CD4-positive, CD25-positive, alpha-beta regulatory T cell (primary cell): Measurements from ENCODE around the gene CBFA2T3. TPM values are rescaled to one million over a fixed set of nuclear protein-coding genes. Genes with fewer than 3 reads are reported as not detected.
"Not testable (repeated sequence)": the region's sequence is repeated elsewhere in the genome, so short reads cannot be mapped to it uniquely, and the experiment has no call there.

Source experiments
- ATAC-seq, 2 donors: fragments of 150-1000 bp; cut with Tn5 transposase; one replicate each; pipeline ENCODE4 v1.10.0; 2021; ENCODE audit warnings: low read depth in 2 of 2, moderate number of reproducible peaks in 2 of 2, moderate library complexity in 1 of 2
- DNase-seq, 3 donors: peaks; one replicate each; pipeline versions ENCODE4 v3.0.0 to v3.0.0-alpha.2; 2012 to 2022; ENCODE audit warnings: mixed read lengths in 1 of 3
- H3K27ac ChIP-seq: one replicate; pipeline ENCODE4 v1.7.0; 2013; ENCODE audit warnings: mild to moderate bottlenecking, low read length; ENCODE audit not compliant: insufficient read depth, poor library complexity, severe bottlenecking
- H3K27me3 ChIP-seq: one replicate; pipeline ENCODE4 v1.7.0; 2013; ENCODE audit warnings: low read length; ENCODE audit not compliant: control insufficient read depth, insufficient read depth
- H3K36me3 ChIP-seq: one replicate; pipeline ENCODE4 v1.7.0; 2013; ENCODE audit warnings: mild to moderate bottlenecking, low read length, moderate library complexity; ENCODE audit not compliant: control insufficient read depth, insufficient read depth
- H3K4me1 ChIP-seq: 2 replicates; pipeline ENCODE4 v1.7.0; 2013; ENCODE audit warnings: mild to moderate bottlenecking, low read length; ENCODE audit not compliant: insufficient read depth, control insufficient read depth, poor library complexity, severe bottlenecking
- H3K4me3 ChIP-seq: one replicate; pipeline ENCODE4 v1.7.0; 2013; ENCODE audit warnings: low read depth, mild to moderate bottlenecking, low read length, moderate library complexity
- H3K9me3 ChIP-seq, 2 experiments: 1 replicate in 1 of 2; 2 replicates in 1 of 2; pipeline ENCODE4 v1.7.0; 2013; ENCODE audit warnings: low read length in 2 of 2, mild to moderate bottlenecking in 1 of 2, moderate library complexity in 1 of 2; ENCODE audit not compliant: control insufficient read depth in 2 of 2
- H3K27ac Mint-ChIP-seq, 3 donors: one replicate each; pipeline ENCODE4 v1.8.0; 2020 to 2022; ENCODE audit warnings: mild to moderate bottlenecking in 3 of 3, mixed read lengths in 3 of 3, moderate library complexity in 2 of 3
- H3K27me3 Mint-ChIP-seq: one replicate; pipeline ENCODE4 v1.8.0; 2022; ENCODE audit warnings: mild to moderate bottlenecking, mixed read lengths
- H3K36me3 Mint-ChIP-seq: one replicate; pipeline ENCODE4 v1.8.0; 2020; ENCODE audit warnings: mixed read lengths
- H3K4me1 Mint-ChIP-seq, 4 donors: one replicate each; pipeline ENCODE4 v1.8.0; 2020 to 2022; ENCODE audit warnings: mixed read lengths in 4 of 4, mild to moderate bottlenecking in 1 of 4
- H3K4me3 Mint-ChIP-seq, 4 donors: one replicate each; pipeline ENCODE4 v1.8.0; 2020 to 2022; ENCODE audit warnings: mild to moderate bottlenecking in 4 of 4, mixed read lengths in 4 of 4, moderate library complexity in 3 of 4
- H3K9me3 Mint-ChIP-seq, 7 donors: one replicate each; pipeline ENCODE4 v1.8.0; 2020 to 2022; ENCODE audit warnings: mixed read lengths in 7 of 7, mild to moderate bottlenecking in 3 of 7, moderate library complexity in 2 of 7
- polyA plus RNA-seq, 4 donors: library from polyadenylated mRNA; unstranded; fragments of 300-500 nt; fragmentation: Illumina TruSeq; gene quantifications; one replicate each; pipeline ENCODE4 v1.2.3, GENCODE V29; 2021
- total RNA-seq: library from RNA; stranded (reverse); gene quantifications from one replicate; pipeline ENCODE4 v1.2.3, GENCODE V29; 2022

CBFA2T3 gene
- total and polyA plus RNA-seq, 5 donors from 2014 or later = 0.25 to 1.3 TPM; not detected in 3

DNA sequence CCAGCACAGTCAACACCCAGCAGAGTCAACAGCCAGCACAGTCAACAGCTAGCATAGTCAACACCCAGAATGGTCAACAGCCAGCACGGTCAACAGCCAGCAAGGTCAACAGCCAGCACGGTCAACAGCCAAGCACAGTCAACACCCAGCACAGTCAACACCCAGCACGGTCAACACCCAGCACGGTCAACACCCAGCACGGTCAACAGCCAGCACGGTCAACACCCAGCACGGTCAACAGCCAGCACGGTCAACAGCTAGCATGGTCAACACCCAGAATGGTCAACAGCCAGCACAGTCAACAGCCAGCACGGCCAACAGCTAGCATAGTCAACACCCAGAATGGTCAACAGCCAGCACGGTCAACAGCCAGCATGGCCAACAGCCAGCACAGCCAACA lies 39.6 kb upstream of the CBFA2T3 start:
- H3K9me3 Mint-ChIP-seq, H3K4me3 Mint-ChIP-seq, H3K4me1 ChIP-seq, H3K27ac ChIP-seq, ATAC-seq, H3K36me3 Mint-ChIP-seq, H3K27ac Mint-ChIP-seq, H3K4me3 ChIP-seq, H3K9me3 ChIP-seq, H3K36me3 ChIP-seq, DNase-seq, H3K4me1 Mint-ChIP-seq, H3K27me3 ChIP-seq: not testable (repeated sequence)
- H3K27me3 Mint-ChIP-seq = peaks cover 10% of the 10 kb centered on the region

DNA sequence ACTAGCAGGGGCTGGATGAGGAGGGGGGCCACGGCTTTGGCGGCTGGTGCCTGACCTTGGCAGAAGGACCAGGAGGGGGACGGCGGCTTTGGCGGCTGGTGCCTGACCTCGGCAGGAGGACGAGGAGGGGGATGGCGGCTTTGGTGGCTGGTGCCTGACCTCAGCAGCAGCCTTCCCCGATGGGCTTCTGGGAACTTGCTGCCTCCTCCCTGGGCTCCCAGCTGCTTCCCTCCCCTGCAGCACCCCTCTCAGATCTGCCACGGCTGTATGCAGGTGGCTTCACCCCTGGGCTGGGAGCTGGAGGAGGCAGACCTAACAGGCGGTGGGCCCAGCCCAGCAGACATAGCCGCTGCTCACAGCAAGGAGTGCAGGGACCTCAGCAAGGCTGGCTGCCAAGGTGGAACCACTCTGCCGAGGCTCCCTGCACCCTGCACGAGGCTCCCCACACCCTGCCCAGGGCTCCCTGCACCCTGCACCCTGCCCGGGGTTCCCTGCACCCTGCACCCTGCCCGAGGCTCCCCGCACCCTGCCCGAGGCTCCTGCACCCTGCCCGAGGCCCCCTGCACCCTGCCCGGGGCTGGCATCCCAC lies 38.4 kb upstream of the CBFA2T3 start:
- DNase-seq = no peak
- no peaks in the 10 kb centered on the region for H3K27me3 ChIP-seq
- H3K4me1 Mint-ChIP-seq = no peaks in the 10 kb centered on the region
- no peak for ATAC-seq
- H3K9me3 Mint-ChIP-seq = peaks cover 0 to 7% (median 0%) of the 10 kb centered on the region in 7 donors
- no peak overlapping the region for H3K4me3 Mint-ChIP-seq
- H3K4me3 ChIP-seq = no peak overlapping the region
- H3K36me3 ChIP-seq = no peaks in the 10 kb centered on the region
- H3K27me3 Mint-ChIP-seq = peaks cover 14% of the 10 kb centered on the region
- no peaks in the 10 kb centered on the region for H3K36me3 Mint-ChIP-seq
- H3K27ac Mint-ChIP-seq = no peak overlapping the region
- no peak overlapping the region for H3K27ac ChIP-seq
- no peaks in the 10 kb centered on the region for H3K9me3 ChIP-seq
- H3K4me1 ChIP-seq = no peaks in the 10 kb centered on the region

DNA sequence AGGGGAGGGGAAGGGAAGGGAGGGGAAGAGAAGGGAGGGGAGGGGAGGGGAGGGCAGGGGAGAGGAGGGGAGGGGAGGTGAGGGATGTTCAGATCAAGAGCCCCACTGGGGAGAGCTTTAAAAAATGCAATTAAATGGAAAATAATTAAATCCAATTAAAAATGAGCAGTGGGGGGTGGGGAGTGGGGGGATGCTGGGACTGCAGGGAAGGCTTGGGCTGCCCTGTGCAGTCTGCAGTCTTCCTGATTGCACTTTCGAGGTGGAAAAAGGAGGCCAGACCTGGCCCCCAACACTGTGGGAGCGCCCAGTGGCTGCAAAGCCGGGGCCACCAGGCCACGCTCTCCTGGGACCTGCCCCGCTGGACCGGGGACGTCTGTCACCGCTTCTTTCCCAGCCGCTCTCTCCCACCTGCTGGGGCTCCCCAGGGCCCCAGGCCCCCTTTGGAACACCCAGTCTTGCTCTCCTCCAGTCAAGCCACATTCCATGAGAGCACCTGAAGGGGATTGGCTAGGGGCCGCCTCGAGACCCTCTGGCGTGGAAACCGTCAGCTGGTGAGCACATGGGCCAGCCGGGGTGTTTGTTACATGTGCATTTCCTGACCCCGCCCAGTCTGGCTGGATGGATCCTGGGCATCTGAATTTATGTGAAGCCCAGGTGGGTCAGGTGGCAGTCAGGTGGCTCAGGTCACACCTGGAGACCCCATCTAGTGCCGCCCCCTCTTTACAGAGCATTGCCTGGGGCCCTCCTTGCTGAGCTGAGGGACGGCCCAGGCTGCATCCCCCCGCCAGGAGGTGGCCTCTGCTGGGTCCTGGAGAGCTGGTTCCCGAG lies 37.6 kb upstream of the CBFA2T3 start:
- Mint-ChIP-seq H3K27me3 (peaks cover 14% of the 10 kb centered on the region), H3K4me3 (no peak overlapping the region), H3K27ac (no peak overlapping the region), H3K4me1 (no peaks in the 10 kb centered on the region), H3K36me3 (no peaks in the 10 kb centered on the region), H3K9me3 (peaks cover 0 to 7% (median 0%) of the 10 kb centered on the region in 7 donors)
- H3K9me3 ChIP-seq = no peaks in the 10 kb centered on the region
- H3K4me1 ChIP-seq = no peaks in the 10 kb centered on the region
- no peak overlapping the region for H3K27ac ChIP-seq
- ATAC-seq (no peak), DNase-seq (no peak)
- no peaks in the 10 kb centered on the region for H3K27me3 ChIP-seq
- H3K36me3 ChIP-seq = no peaks in the 10 kb centered on the region
- no peak overlapping the region for H3K4me3 ChIP-seq

DNA sequence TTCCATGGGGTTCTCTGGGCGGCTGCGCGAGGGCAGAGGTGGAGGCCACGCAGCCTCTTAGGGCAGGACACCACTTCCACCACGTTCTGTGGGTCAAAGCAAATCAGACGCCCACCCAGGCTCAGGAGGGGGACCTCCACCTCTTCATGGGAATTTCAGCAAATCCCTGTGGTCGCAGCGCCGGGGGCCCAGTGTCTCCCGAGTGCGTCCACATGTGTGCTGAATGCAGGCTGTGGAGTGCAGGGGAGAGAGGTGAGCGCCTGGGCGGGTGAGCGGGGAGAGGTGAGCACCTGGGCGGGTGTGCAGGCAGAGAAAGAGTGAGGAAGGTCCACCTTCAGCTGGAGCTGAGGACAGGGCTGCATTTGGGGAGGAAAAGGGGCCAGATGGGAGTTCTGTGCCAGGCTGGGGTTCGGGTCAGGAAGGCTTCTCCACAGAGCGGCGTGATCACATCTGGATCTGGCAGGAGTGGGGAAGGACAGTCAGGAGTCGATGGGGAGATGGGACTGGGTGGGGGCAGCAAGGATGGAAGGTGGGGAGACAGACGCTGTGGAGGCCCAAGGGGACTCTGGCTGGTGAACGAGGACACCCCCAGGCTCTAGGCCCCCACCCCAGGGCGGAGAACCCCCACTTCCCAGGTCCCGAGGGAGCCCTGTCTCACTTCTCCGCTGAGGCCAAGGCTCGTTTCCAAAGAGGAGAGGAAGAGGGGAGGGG lies 36.8 kb upstream of the CBFA2T3 start:
- Histone ChIP-seq H3K27me3 (no peaks in the 10 kb centered on the region), H3K9me3 (no peaks in the 10 kb centered on the region), H3K27ac (no peak overlapping the region), H3K4me1 (no peaks in the 10 kb centered on the region), H3K4me3 (no peak overlapping the region), H3K36me3 (no peaks in the 10 kb centered on the region)
- H3K36me3 Mint-ChIP-seq = no peaks in the 10 kb centered on the region
- H3K4me1 Mint-ChIP-seq = peaks cover 0 to 3% (median 0%) of the 10 kb centered on the region in 4 donors
- no peak for ATAC-seq
- no peak for DNase-seq
- H3K27ac Mint-ChIP-seq = no peak overlapping the region
- peaks cover 0 to 7% (median 0%) of the 10 kb centered on the region in 7 donors for H3K9me3 Mint-ChIP-seq
- no peak overlapping the region for H3K4me3 Mint-ChIP-seq
- H3K27me3 Mint-ChIP-seq = peaks cover 14% of the 10 kb centered on the region

DNA sequence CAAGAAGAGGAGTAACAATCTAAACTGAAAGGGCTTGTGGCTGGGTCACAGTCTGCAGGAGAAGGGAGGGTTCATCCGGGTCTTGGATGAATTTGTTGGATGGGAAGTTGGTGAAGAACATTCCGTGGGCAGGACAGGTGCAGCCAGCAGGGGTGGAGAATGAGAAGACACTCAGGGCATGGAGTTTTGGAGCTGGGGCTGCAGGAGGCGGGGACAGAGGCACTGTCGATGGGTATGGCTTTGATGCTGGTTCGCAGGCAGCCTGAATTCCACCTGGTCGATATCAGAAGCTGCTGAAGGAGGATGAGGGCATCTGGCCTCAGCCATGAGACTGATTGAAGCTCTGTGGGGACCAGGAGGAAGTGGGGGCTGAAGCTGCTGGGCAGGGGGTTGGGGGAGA lies 36.1 kb upstream of the CBFA2T3 start:
- no peak for DNase-seq
- H3K27ac Mint-ChIP-seq = no peak overlapping the region
- Histone ChIP-seq H3K9me3 (no peaks in the 10 kb centered on the region), H3K27ac (no peak overlapping the region), H3K27me3 (no peaks in the 10 kb centered on the region), H3K4me3 (no peak overlapping the region), H3K4me1 (no peaks in the 10 kb centered on the region), H3K36me3 (no peaks in the 10 kb centered on the region)
- H3K27me3 Mint-ChIP-seq = peaks cover 11% of the 10 kb centered on the region
- peaks cover 0 to 3% (median 0%) of the 10 kb centered on the region in 4 donors for H3K4me1 Mint-ChIP-seq
- H3K36me3 Mint-ChIP-seq = no peaks in the 10 kb centered on the region
- H3K9me3 Mint-ChIP-seq = peaks cover 0 to 7% (median 0%) of the 10 kb centered on the region in 7 donors
- ATAC-seq = no peak
- H3K4me3 Mint-ChIP-seq = peak overlapping the region in 1 of 4 donors; percentile 44

DNA sequence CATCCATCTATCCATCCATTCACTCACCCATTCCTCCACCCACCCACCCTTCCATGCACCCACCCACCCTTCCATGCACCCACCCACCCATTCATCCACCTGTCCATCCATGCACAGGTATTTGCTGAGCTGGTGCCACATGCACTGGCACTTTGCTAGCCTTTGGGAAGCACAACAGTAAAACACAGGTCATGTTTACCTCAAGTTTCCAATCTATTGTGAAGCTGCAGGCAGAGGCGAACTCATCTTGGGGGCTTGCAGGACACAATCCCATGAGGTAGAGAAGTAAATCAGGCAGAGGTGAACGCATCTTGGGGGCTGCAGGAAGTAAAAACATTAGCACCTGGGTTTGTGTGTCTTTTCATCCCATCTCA lies 35.6 kb upstream of the CBFA2T3 start:
- no peaks in the 10 kb centered on the region for H3K9me3 ChIP-seq
- H3K4me1 ChIP-seq = no peaks in the 10 kb centered on the region
- Mint-ChIP-seq H3K27ac (no peak overlapping the region), H3K4me3 (no peak overlapping the region), H3K36me3 (no peaks in the 10 kb centered on the region), H3K9me3 (peaks cover 0 to 7% (median 0%) of the 10 kb centered on the region in 7 donors), H3K4me1 (peaks cover 0 to 3% (median 0%) of the 10 kb centered on the region in 4 donors), H3K27me3 (peaks cover 8% of the 10 kb centered on the region)
- H3K36me3 ChIP-seq = no peaks in the 10 kb centered on the region
- no peaks in the 10 kb centered on the region for H3K27me3 ChIP-seq
- no peak overlapping the region for H3K4me3 ChIP-seq
- no peak overlapping the region for H3K27ac ChIP-seq
- DNase-seq (no peak), ATAC-seq (no peak)

DNA sequence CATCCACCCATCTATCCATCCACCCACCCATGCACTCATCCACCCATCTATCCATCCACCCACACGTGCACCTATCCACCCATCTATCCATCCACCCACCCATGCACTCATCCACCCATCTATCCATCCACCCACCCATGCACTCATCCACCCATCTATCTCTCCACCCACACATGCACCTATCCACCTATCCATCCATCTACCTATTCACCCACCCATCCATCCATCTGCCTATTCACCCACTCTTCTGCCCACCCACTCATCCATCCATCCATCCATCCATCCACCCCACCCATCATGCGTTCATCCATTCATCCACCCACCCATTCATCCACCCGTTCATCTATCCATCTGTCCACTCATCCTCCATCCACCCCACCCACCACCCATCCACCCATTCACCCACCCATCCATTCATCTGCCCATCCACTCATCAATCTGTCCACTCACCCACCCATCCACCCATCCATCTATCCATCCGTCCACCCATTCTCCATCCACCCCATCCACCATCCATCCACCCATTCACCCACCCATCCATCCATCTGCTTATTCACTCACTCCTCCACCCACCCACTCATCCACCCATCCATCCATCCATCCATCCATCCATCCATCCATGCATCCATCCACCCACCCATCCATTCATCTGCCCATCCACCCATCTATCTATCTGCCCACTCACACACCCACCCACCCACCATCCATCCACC lies 35.1 kb upstream of the CBFA2T3 start:
- no peak overlapping the region for H3K27ac ChIP-seq
- Mint-ChIP-seq H3K4me3 (no peak overlapping the region), H3K4me1 (peaks cover 0 to 3% (median 0%) of the 10 kb centered on the region in 4 donors), H3K27me3 (peaks cover 13% of the 10 kb centered on the region), H3K27ac (no peak overlapping the region), H3K36me3 (no peaks in the 10 kb centered on the region), H3K9me3 (peaks cover 0 to 7% (median 0%) of the 10 kb centered on the region in 7 donors)
- no peaks in the 10 kb centered on the region for H3K27me3 ChIP-seq
- ATAC-seq (no peak), DNase-seq (no peak)
- H3K4me1 ChIP-seq = no peaks in the 10 kb centered on the region
- H3K4me3 ChIP-seq = no peak overlapping the region
- no peaks in the 10 kb centered on the region for H3K36me3 ChIP-seq
- no peaks in the 10 kb centered on the region for H3K9me3 ChIP-seq
